Measurements from ENCODE around the gene KCNK1. TPM values are rescaled to one million over a fixed set of nuclear protein-coding genes. Genes with fewer than 3 reads are reported as not detected.

Gene KCNK1
- total and polyA plus RNA-seq, 2 of the 13 experiments (the other 11 are each of a cell fraction or from before 2014, with no cell fraction given) = not detected

GRCh38 chr1:233584376-233584775 is 29.5 kb upstream of the KCNK1 start:
- CTCF ChIA-PET (ENCODE audit: low intra/inter-chr PET ratio, low total read pairs) = no interaction called here
- ATAC-seq = no peak
- no peak overlapping the region for H3K9ac ChIP-seq (ENCODE audit: insufficient read depth, low read depth, low read length)
- no peaks in the 10 kb centered on the region for H3K4me1 ChIP-seq (ENCODE audit: insufficient read depth, low read length)
- 0% methylated on average over 2 of the region's 4 CpGs for WGBS (ENCODE audit: low lambda C conversion rate)
- no peaks in the 10 kb centered on the region for H3K9me3 ChIP-seq (ENCODE audit: low read length)
- no peak for FAIRE-seq
- H3K36me3 ChIP-seq (replicated peaks in 1 of 2; ENCODE audit: control insufficient read depth in 1 of 2, insufficient read depth in 2 of 2, low read length in 2 of 2) = no peaks in the 10 kb centered on the region
- H3K4me2 ChIP-seq (ENCODE audit: low read depth, low read length) = no peak overlapping the region
- H2AFZ ChIP-seq (ENCODE audit: low read length) = no peak overlapping the region
- H3K27ac ChIP-seq (ENCODE audit: extremely low read length, insufficient read depth, low read length) = no peak overlapping the region
- intact Hi-C loops (cut with micrococcal nuclease; ENCODE audit: unreplicated experiment) (no loop called here), in situ Hi-C loops (cut with HindIII; ENCODE audit: extremely low pct_ligation_motif_present, low pct_unique_long_range_greater_than_20kb) (no loop called here)
- BruUV-seq (replicated peaks) = no TSS peak
- no peak for DNase-seq (ENCODE audit: low spot score)
- H4K20me1 ChIP-seq (ENCODE audit: insufficient read depth, low read length) = no peaks in the 10 kb centered on the region
- no peak overlapping the region for H3K4me3 ChIP-seq (replicated peaks in 1 of 3; ENCODE audit: insufficient read depth in 1 of 3, low read depth in 2 of 3, low read length in 3 of 3)
- H3K27me3 ChIP-seq (ENCODE audit: control insufficient read depth in 1 of 2, insufficient read depth in 2 of 2, low read length in 2 of 2) = no peaks in the 10 kb centered on the region
- TF ChIP-seq ZFY (CRISPR knock-in tag; IDR thresholded peaks at IDR 0.05) (no peak), KLF15 (CRISPR knock-in tag; IDR thresholded peaks at IDR 0.05; ENCODE audit: borderline replicate concordance) (no peak), SSRP1 (CRISPR knock-in tag; IDR thresholded peaks at IDR 0.05) (no peak), MLLT10 (CRISPR knock-in tag; IDR thresholded peaks at IDR 0.05) (no peak), RFX5 (IDR thresholded peaks at IDR 0.05; ENCODE audit: low read depth, low read length) (no peak), ZNF792 (CRISPR knock-in tag; IDR thresholded peaks at IDR 0.05) (no peak), ZNF703 (CRISPR knock-in tag; IDR thresholded peaks at IDR 0.05; ENCODE audit: borderline replicate concordance) (no peak), RERE (CRISPR knock-in tag; IDR thresholded peaks at IDR 0.05; ENCODE audit: low read depth) (no peak), BRCA1 (CRISPR knock-in tag; IDR thresholded peaks at IDR 0.05) (no peak), NONO (IDR thresholded peaks at IDR 0.05) (no peak), NONO (CRISPR knock-in tag; conservative IDR thresholded peaks at IDR 0.05) (no peak), RFXAP (CRISPR knock-in tag; IDR thresholded peaks at IDR 0.05; ENCODE audit: borderline replicate concordance) (no peak), ETS1 (CRISPR knock-in tag; IDR thresholded peaks at IDR 0.05) (no peak), PRDM10 (CRISPR knock-in tag; IDR thresholded peaks at IDR 0.05; ENCODE audit: low read depth) (no peak), DMAP1 (CRISPR knock-in tag; IDR thresholded peaks at IDR 0.05) (no peak), ZSCAN25 (CRISPR knock-in tag; IDR thresholded peaks at IDR 0.05) (no peak), ZNF232 (CRISPR knock-in tag; IDR thresholded peaks at IDR 0.05; ENCODE audit: borderline replicate concordance) (no peak)
- H3K79me2 ChIP-seq (ENCODE audit: insufficient read depth, low read length) = no peaks in the 10 kb centered on the region
- POLR2A ChIA-PET = no interaction called here
